GM18861 (cell line): ENCODE data around the gene CACNA2D4.

Experiments used
- ATAC-seq: cut with Tn5 transposase; IDR thresholded peaks from one replicate; pipeline ENCODE4 v1.9.1; 2021; ENCODE audit not compliant: unreplicated experiment

Gene CACNA2D4

DNA sequence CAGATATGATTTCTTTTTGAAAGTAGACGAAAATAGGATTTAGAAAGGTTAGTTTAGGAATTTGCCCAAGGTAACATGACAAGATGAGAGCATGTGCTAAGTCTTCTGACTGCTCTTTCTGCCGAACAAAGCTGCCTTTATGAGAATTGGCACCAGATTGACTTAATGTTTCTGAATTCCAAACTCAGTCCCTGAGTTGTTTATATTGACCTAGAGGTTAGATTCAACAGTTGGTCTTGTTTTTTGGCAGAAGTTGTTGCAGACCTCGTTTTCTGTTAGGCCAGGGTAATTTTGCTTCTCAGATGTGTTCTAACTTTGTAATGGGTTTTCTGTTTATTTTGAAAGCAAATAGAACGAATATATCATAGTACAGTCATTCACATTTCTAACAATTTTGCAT is 159.6 kb downstream of the CACNA2D4 start:
- ATAC-seq: no peak

DNA sequence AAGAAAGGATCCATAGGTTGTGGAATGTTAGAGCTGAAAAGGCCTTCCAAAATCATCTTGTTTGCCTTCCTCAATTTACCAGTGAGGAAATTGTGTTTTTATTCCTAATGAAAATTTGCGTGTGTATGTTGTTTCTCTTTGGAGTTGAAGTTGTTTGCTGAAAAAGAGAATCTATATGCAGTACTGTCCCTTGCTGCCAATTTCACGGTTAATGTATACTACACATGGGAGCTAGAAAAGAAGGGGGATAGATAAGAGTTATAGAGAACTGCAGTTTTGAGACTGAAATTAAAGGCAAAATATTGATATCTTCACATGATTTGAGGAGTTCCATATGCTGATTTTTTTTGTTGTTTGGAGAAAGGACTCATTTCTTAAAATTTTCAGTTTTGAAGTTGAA is 160.1 kb downstream of the CACNA2D4 start:
- ATAC-seq: no peak

DNA sequence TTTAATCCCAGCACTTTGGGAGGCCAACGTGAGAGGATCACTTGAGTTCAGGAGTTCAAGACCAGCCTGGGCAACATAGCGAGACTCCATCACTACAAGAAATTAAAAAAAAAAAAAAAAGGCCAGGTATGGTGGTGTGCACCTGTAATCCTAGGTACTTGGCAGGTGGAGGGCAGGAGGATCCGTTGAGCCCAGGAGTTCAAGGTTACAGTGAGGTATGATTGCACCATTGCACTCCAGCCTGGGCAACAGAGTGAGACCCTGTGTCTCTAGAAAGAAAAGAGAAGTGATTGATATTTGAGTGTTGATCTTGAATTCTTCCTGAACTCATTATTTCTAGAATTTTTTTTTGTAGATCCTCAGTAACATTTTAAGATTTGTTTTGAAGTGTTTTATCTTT is 168.2 kb downstream of the CACNA2D4 start:
- no peak for ATAC-seq

DNA sequence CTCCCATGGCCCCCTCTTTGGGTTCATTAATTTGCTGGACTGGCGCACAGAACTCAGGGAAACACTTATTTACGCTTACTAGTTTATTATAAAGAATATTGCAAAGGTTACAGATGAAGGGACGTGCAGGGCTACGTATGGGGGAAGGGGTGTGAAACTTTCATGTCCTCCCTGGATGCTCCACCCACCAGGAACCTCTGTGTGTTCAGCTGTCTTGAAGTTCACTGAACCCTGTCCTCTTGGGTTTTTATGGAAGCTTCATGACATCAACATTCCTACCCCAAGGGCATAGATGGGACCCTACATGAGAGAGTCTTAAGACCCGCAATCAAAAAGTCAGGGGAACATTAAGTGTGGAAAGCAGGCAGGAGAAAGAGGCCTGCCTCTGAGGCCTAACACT is 169.4 kb downstream of the CACNA2D4 start:
- no peak for ATAC-seq

DNA sequence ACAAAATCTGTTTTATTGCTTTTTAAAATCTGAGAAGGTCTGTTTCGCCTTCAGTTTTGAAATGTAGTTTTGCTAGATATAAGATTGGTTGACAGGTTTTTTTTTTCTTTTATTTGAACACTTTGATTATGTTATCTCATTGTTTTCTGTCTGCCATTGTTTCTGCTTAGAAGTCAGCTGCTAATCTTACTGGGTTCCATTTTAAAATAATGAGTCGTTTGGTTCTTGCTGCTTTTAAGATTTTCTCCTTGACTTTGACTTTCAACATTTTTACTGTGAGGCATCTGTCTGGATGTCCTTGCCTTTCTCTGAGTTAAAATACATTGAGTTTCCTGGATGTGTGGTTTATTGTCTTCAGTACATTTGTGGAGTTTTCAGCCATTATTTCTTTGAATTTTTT is 170.8 kb downstream of the CACNA2D4 start:
- ATAC-seq: no peak

DNA sequence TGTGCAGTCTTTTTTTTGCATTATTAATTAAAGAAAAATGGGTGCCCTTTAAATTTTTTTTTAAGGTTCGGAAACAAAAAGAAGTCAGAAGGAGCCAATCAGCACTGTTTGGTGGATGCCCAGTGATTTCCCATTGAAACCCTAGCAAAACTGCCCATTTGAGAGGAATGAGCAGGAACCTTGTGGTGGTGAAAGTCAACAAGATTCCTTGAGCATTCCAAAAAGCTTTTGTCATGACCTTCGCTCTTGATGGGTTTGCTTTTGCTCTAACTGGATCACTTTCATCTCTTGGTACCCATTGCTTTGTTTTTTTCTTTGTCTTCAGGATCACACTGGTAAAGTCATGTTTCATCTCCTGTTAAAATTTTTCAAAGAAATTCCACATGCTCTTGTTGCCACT is 173.5 kb downstream of the CACNA2D4 start:
- no peak for ATAC-seq
